Bone marrow (tissue), 2 donors: ENCODE measurements around the gene MEGF10.
A peak's percentile ranks its signal among the peaks of the same experiment; 100 is the strongest.
"Not testable (repeated sequence)": the region's sequence is repeated elsewhere in the genome, so short reads cannot be mapped to it uniquely, and the experiment has no call there.

Source experiments
- DNase-seq, 2 donors: peaks; one replicate each; lab custom pipeline; 2025; lab: John Stamatoyannopoulos, UW

Gene MEGF10

DNA sequence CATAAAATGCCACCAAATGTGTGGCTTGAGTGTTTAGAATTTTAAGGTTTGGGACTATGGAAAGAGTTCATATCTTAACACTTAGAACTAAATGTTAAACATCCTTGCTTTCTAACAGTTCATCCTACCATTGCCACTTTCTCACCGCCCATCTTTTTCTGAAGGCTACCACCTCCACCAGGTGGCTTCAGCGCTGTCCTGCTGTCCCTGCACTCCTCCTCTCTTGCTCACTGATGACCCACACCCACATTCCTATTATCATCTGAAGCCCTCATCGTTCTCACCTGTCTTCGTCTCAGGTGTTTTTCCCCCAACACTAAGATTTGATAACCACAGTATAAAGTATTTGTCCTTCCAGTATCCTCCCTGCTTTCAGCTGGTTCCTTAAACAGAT lies 7.4 kb downstream of the MEGF10 start:
- DNase-seq, result no peak

DNA sequence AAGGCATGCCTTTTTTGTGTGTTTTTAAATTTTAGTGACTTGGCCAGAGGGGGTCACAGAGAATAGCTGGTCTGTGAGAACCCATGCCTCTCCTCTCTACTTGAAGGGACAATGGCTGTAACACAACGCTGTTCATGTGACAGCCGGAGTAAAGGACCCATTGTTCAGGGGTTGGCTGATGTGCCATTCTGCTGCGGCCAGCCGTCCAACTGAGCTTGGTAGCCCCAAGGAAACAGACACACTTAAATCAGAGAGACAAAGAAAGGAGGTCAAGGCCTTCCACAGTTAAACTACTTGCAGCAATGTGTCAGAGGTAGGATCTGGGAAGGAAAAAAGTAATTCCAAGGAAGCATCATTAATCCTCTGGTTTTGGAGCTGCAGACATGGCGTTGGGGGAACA lies 8.1 kb downstream of the MEGF10 start:
- no peak for DNase-seq

DNA sequence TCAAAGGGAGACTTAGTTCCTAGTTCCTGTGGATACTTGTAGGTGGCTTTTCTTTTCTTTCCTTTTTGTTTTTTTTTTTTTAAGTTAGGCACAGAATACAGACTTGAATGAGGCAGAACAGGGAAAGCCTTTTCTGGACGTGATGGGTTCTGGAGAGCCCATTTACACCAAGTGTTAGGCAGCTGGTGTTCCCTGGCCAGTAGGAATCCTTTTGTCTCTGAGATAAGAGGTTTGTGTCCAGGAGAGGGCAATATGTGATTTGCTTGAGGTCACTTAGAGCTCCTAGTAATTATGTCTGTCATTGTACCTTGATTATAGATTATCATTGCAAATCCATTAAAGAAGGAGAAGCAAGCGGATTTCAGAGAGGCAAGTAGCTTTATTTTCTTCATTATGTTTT lies 9.1 kb downstream of the MEGF10 start:
- DNase-seq, result no peak

DNA sequence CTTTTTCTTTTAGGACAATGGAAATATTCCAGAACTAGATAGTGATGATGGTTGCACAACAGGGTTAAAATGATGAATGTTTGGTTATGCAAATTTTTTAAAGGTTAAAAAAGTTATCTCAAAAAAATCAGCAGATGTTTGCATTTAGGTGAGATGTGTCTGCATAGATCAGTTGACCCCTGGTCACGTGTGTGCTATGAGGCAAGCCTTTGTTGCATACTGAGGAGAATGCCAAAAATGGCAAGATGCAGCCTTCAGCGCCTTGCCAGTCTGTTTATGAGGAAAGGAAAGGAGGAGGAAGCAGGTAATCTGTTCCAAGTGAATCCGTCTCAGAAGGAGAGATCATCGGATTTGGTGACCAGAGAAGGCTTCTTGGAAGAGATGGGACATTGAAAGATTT lies 11.9 kb downstream of the MEGF10 start:
- no peak for DNase-seq

DNA sequence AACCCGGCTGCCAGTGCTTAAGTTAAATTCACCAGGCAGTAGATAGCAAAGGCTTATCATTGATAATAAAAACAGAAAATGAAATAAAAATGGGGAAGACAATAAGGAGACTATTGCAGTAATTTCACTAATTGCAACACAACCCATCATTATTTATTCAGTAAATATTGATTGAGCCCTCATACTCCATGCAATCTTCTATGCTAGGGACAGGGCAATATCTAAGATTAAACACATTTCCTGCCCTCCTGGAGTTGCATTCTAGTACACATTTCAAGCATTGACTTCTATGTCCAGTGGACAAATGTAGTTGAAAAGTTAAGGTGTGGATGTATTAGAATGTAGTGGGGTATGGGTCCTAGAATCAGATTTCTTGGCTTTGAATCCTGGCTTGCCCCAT lies 12.8 kb downstream of the MEGF10 start:
- DNase-seq, result no peak

DNA sequence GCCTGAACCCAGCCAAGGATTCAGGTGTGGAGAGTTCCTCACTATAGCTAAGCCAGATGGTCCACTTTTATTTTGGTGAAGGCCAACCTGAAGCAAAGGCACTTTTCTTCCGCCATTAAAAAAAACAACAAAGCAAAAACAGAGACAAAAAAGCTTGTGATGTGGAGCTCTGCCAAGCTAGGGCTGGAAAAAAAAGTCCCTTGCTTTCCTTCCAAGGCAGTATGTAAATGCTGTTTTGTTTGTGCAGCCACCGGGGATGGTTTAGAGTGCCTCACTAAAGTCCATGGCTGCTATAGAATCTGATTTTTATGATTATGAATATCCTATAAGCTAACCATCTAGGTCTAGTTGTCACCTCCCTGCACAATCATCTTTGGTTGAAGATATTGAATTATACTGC lies 14.9 kb downstream of the MEGF10 start:
- DNase-seq, result no peak

DNA sequence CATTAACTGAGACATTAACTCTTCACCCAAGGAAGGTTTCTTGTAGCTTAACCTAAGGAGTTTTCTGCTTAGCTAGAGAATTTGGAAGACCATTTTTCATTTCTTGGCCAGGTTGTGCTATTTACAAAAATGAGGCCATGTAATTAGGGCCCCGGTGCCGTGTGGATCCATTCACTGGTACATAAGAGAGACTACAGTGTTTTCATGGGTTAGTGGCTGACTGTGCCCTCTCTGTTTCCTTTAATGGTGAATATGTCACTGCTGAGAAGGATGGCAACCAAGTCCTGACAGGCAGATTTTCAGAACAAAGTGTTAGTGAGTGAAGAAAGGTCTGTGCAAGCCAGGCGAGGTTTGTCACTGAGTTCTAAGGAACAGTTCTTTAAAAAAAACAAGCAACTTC lies 15.4 kb downstream of the MEGF10 start:
- DNase-seq, result no peak

DNA sequence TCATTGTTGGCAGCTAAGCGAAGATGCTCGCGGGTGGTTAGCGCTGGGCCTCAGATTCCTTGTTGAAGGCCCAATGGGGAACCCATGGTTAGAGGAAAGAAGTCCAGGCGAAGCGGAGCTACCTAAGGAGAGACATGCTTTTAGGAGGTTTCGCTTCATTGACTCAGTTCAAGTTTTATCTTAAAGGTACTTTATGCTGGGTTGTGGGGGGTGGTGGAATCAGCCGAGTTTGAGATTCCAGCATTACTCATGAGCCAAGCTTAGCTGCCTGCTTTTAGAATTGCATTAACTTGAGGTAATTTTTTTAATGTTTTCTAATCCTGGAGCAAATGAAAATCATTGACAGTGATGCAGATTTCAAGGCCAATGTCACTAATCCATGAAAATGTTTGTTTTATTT lies 16.1 kb downstream of the MEGF10 start:
- no peak for DNase-seq

DNA sequence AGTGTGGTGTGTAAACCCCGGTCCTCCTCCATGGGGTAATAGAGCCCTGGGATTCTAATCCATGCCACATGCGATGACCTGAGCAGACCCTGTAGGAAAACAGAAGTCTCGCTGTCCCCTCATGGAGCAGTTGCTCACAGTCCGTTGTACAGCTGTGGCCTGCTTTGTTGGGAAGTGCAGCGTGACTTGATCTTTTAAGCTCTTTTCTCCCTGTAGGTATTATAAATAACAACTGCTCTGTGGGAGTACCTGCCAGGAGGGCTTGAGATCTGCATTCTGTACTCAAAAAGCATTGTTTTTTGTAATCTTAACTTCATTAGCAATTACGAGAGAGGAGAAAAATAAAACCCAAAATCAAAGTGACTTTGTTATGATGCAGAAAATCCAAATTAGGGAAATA lies 17.3 kb downstream of the MEGF10 start:
- DNase-seq, result no peak

DNA sequence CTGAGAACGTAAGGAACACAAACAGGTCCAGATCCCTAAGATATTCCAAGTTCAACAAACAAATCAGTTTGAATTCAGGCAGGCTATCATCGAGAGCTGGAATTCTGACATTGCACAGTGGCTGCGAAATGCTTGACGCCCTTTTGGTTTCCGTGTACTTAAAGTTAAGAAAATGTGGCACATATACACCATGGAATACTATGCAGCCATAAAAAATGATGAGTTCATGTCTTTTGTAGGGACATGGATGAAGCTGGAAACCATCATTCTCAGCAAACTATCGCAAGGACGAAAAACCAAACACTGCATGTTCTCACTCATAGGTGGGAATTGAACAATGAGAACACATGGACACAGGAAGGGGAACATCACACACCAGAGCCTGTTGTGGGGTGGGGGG lies 17.7 kb downstream of the MEGF10 start:
- not testable (repeated sequence) for DNase-seq

DNA sequence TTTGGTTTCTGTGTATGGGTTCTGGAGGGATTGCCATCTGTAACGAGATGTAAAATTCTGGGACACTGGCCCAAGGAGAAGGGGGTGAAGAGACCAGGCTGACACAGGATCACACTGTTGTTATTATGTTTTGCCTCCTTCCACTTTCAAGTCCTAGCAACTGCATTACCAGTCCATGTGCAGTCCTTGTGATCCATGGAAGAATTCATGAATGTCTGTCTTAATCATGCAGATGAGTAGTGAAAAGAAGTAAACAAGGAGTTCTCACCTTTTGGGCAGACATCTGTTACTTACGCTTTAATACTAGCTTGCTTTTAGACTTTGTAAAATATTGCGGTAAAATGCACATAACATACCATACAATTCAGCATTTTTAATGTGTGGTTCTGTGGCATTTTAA lies 18.3 kb downstream of the MEGF10 start:
- DNase-seq, result no peak

DNA sequence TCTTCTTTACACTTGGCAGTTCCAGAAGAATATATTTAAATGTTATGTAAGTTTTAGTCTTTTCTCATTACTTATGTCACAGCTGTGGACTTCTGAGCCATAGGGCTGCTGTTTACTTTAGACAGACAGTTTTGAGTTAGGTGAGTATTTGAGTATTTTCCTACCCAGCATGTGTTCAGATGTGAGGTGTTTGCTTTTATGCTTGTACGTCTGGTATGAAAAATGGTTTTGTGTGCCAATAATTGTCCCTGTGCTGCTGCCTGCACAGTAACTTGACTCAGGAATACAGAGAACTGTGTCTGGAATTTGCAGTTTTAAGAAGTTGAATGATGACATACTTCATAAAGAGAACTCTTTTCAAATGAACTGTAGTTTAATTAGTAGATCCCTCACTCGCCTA lies 20.8 kb downstream of the MEGF10 start:
- DNase-seq, result no peak

DNA sequence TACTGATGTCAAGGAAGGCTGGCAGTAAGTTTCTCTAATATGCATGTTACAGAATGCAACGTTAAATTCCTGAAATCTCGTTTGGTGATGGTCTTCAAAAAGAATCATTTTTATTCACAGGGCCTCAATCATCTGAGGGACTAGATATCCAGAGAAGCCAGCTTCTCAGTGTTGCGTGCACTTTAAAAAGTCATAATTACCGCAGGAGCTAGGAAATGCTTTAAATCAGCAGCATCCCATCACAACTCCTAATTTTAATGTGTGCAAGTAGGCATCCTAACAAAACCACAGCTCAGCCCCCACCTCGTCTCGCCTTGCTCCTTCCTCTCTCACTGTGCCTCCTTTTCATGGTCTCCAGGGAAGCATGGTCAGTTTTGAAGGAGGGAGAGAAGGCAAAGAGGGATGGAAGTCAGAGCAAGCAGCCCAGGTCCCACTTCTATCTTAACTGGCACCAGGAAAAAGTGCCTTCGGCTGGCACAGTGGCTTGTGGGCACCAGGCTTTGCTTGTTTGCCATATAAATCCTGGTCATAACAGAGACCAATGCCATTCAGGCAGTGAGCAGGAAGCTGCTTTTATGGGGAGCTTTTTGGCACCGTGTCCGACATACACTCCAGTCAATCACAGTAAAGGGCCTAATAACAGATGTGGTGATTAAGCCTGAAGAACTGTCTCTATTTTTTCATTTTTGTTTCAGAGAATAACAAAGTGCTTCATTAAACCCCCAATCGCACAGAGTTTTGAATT lies 21.4 kb downstream of the MEGF10 start:
- no peak for DNase-seq

DNA sequence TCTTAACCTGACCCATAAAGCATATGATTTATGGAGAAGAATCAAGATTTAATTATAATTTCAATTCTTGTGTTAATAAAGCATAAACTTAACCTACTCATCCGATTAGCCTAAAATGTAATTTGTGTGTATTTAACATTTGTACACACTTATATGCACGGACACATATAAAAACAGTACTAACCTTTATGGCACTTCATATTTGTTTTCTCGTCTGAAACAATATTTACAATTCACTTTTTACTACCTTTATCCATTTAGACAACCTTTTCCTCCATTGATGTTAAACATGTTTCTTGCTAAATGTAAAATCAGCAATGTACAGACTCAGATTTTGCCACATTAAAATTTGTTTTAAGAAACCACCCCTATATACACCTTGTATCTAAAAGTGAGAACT lies 22.8 kb downstream of the MEGF10 start:
- no peak for DNase-seq

DNA sequence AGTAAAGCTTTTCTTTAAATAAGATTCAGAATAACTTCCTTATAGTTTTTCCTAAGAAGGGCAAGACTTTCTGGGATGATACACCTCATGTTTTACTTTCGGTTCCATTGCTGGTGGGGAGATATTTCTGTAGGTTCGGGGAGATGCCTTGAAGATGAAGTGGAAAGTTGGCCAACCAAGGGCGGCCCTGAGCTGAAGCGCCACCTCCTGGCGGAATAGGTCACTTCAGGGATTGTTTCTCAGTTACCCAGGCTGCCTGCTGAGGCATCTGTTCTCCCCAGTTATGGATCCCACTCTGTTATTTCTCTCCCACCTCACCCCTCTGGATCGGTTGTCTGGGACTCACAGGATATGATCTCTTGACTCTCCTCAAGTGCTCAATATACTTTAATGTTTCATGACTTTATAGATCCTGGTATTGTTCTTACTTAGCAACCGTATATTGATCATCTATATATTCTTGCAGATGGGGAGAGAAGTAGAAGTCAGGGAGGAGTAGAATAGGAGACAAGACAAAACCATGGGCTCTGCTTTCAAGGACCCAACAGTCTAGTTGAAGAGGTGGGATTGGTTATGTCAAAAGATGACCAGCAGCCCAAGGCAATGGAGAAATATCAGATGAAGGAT lies 23.4 kb downstream of the MEGF10 start:
- peak; percentile 13 to 14 for DNase-seq

DNA sequence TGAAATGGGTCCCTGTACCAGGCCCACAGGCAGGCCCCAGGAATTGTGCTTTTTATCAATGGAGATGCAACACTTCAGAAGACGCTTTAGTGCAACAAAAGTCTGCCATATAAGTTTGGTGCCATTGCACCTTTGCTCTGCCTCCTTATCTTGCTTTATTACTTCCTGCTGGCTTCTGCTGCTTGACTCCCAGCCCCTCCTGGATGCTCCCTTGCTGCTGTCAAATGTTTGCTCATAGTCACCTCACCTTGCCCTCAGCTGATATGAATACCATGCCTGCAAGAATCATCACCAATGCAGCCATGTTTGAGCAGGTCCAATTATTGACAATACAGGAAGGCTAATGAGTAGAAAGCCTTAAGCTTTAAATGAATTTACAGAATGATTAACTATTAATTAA lies 25.4 kb downstream of the MEGF10 start:
- DNase-seq, result no peak

DNA sequence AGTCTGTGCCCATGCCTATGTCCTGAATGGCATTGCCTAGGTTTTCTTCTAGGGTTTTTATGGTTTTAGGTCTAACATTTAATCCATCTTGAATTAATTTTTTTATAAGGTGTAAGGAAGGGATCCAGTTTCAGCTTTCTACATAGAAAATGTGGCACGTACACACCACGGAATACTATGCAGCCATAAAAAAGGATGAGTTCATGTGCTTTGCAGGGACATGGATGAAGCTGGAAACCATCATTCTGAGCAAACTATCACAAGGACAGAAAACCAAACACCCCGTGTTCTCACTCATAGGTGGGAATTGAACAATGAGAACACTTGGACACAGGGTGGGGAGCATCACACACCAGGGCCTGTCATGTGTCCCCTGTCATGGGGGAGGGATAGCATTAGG lies 26.8 kb downstream of the MEGF10 start:
- DNase-seq, result not testable (repeated sequence)

DNA sequence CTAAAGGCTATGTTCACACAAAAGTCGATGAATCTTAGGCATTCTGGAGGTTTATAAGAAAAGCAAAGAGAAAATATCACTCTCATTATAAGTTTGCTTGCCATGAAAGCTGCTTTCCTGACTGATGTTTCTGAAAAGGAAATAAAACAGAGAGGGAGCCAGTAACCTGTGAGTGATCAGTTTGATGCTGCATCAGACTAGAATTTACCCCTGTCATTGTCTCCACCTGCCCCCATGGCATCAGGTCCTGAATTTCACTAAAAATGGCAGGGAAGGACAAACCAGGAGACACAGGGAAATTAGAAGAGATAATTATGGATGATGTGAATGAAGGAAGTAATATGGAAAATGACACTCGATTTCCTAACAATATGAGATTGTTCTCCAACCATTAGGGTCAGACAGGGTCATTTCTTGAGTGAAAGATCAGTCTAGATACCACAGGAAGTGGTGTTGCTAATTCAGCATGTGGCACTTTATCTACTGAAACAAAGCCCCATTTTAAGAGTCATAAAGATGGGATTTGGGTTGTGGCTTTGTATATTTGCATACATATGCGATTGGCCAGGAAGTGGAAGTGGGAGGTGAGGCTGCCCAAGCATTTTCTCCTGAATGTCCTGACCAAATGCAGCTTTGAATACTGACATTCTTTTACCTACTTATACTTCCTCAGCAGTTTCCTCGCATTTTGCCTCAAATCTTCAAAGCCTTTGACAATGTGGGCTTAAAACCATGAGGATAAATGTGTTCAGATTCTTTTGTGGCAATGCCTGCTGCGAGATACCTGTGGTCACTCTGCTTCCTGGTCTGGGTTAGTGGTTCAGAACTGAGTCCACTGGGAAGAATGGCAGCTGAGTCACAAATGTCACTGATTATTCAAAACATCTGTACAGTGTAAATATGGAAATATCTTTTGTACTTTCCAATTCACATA lies 29.7 kb downstream of the MEGF10 start:
- no peak for DNase-seq

DNA sequence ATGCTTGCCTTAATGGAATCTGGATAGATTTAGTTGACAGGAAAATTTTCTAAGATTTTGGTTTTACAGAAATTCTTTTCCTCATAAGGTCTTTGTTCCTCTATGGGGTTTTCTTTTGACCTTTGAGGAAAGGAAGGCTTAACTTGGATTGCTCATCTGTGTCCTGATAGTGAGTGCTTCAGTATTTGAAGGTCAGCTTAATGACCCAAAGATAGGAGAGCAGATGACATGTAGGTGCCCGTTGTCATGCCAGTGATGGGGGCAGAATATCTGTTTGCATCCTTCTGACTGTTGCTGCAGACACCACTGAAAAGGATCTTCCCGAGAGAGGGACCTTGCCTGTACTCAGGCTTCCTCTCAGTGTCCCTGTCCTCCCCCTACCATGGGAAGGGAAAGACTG lies 30.9 kb downstream of the MEGF10 start:
- no peak for DNase-seq

DNA sequence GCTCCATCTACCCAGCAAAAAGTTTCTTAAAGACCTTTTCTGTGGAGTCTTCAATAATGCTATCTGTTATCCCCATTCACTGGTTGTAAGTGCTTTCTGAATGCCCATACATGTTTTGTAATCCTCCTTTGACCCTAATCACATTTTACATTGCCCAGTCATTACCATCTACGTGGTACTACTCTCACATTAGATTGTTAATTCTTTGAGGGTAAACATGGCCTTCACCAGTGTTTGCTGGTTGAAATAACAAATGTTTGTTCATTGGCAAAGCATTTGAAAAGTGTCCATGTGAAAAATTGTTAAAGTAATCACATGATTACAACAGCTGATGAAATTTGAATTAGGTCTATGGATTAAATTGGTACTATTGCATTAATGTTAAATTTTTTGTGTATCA lies 31.8 kb downstream of the MEGF10 start:
- DNase-seq, result no peak

DNA sequence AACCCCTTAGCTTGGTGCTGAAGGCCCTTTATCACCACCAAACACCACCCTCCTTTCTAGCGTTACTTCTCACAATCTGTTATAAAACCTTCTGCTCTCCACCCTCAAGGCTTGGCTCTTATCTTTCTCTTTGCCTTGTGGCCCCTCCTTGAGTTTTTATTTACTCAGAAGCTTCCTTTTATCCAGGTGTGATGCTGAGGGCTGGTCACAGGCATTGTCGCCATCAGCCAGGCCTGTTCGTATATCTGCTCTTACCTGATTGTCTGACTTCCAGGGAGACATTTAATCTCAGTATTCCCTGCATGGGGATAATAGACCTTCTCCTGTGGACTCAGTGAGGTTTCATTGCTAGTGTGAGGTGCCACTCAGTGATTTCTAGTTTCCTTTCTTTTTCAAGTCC lies 34.2 kb downstream of the MEGF10 start:
- no peak for DNase-seq

DNA sequence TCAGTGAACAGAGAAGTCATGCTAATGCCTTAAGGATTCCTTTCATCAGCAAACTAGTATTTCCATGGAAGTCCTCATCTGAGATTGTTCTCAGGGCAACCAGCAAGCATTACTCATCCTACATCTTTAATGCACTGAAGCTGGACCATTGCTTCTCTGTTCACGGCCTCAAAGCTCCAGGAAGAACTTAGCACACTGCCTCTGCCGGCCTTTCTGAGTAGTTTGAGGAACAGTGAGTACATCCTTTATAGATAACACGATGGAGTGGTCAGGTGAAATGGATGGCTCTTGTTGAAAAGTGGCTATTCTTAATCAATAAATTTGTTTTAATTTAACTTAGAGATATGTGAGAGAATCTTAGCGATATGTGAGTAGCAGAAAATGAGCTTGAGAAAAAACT lies 35.8 kb downstream of the MEGF10 start:
- DNase-seq, result no peak
